Fibroblast of skin of right biceps (primary cell): ENCODE results near the gene SLC44A4.
"Not testable (repeated sequence)": the region's sequence is repeated elsewhere in the genome, so short reads cannot be mapped to it uniquely, and the experiment has no call there.

Source experiments
- DNase-seq: peaks from one replicate; pipeline ENCODE4 v3.0.0-alpha.2; 2013

SLC44A4 gene

GRCh38 chr6:31878222-31878621 lies 575 bp downstream of the SLC44A4 start:
- DNase-seq: no peak

GRCh38 chr6:31877651-31878161 lies 1.1 kb downstream of the SLC44A4 start:
- DNase-seq: no peak

- DNase-seq: no peak
These were observed 1.6 kb downstream of the SLC44A4 start for GRCh38 chr6:31877125-31877650.

- DNase-seq: no peak
These were observed 2.4 kb downstream of the SLC44A4 start for GRCh38 chr6:31876357-31876756.

- DNase-seq: no peak
These were observed 2.9 kb downstream of the SLC44A4 start for GRCh38 chr6:31875877-31876276.

GRCh38 chr6:31874836-31875572 lies 3.8 kb downstream of the SLC44A4 start:
- DNase-seq: no peak

- no peak for DNase-seq
These were observed 4.6 kb downstream of the SLC44A4 start for GRCh38 chr6:31874084-31874670.

- DNase-seq: peak; percentile 56
These were observed 7.6 kb downstream of the SLC44A4 start for GRCh38 chr6:31871046-31871659.

- no peak for DNase-seq
These were observed 8.3 kb downstream of the SLC44A4 start for GRCh38 chr6:31870385-31870921.

- no peak for DNase-seq
These were observed 9.5 kb downstream of the SLC44A4 start for GRCh38 chr6:31869343-31869742.

GRCh38 chr6:31868658-31868971 lies 10.2 kb downstream of the SLC44A4 start:
- DNase-seq: not testable (repeated sequence)

GRCh38 chr6:31865205-31866118 lies 13.3 kb downstream of the SLC44A4 start:
- no peak for DNase-seq

GRCh38 chr6:31864818-31865204 lies 14.0 kb downstream of the SLC44A4 start:
- DNase-seq: no peak

GRCh38 chr6:31864123-31864562 lies 14.7 kb downstream of the SLC44A4 start:
- not testable (repeated sequence) for DNase-seq

GRCh38 chr6:31862344-31863235 lies 16.2 kb downstream of the SLC44A4 start, which contains the start of gene NEU1:
TSS of gene NEU1 (minus strand) at chr6:31862821. CDS start at chr6:31862776, 45 bp downstream.
- DNase-seq: peak; percentile 100

- no peak for DNase-seq
These were observed 16.9 kb downstream of the SLC44A4 start for GRCh38 chr6:31861919-31862343.

- DNase-seq: no peak
These were observed 17.6 kb downstream of the SLC44A4 start for GRCh38 chr6:31861150-31861549.

- DNase-seq: no peak
These were observed 18.4 kb downstream of the SLC44A4 start for GRCh38 chr6:31860349-31860748.

- DNase-seq: no peak
These were observed 18.9 kb downstream of the SLC44A4 start for GRCh38 chr6:31859923-31860322.

- DNase-seq: no peak
These were observed 20.1 kb downstream of the SLC44A4 start for GRCh38 chr6:31858707-31859106.

- DNase-seq: not testable (repeated sequence)
These were observed 21.0 kb downstream of the SLC44A4 start for GRCh38 chr6:31857774-31858173.
